UCSD-AML1 (cell line): ENCODE measurements around the gene ANKMY1.

Source experiments
- DNase-seq: peaks from one replicate; lab custom pipeline; 2025; ENCODE audit not compliant: unreplicated experiment; lab: John Stamatoyannopoulos, UW

Gene ANKMY1

GRCh38 chr2:240579771-240580614, 22.2 kb upstream of the ANKMY1 start:
- no peak for DNase-seq

GRCh38 chr2:240579071-240579762, 21.4 kb upstream of the ANKMY1 start:
- DNase-seq: no peak

DNA sequence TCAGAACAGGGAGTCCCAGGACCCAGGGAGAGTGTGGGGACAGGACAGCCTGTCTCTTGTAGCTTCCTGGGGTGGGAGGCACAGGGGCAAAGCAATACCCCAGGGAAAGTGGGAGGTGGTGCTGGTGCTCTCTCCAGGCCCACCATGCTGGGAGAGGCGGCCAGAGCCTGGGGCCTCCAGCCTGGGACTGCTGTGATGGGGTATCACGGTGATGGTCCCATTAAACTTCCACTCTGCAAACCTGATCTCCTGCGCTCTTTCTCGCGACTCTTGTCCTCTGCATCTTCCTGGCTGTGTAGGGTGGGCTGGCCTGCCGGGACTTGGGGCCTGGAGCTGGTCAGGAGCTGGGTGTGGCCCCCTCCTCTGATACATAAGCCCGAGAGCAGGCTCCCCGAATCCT, 20.7 kb upstream of the ANKMY1 start:
- DNase-seq: no peak

GRCh38 chr2:240578110-240578450, 20.3 kb upstream of the ANKMY1 start:
- no peak for DNase-seq

DNA sequence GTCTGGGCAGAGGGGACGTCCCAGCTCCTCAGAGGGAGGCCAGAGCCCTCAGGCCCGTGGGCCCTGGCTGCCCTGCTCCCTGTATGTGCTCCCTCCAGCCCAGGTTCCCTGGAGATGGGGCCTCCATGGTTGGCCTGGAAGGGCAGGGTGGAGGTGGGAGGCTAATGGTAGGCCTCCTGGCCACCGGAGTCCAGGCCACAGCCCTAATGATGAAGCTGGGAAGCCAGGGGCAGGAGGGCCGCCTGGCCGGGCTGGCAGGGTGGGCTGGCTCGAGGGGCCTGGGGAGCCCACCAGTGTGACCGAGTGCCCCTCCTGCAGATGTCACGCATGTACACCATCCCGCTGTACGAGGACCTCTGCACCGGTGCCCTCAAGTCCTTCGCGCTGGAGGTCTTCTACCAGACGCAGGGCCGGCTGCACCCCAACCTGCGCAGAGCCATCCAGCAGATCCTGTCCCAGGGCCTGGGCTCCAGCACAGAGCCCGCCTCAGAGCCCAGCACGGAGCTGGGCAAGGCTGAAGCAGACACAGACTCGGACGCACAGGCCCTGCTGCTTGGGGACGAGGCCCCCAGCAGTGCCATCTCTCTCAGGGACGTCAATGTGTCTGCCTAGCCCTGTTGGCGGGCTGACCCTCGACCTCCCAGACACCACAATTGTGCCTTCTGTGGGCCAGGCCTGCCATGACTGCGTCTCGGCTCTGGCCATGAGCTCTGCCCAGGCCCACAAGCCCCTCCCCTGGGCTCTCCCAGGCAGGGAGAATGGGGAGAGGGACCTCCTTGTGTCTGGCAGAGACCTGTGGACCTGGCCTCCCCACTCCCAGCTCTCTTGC, 19.7 kb upstream of the ANKMY1 start:
- DNase-seq: no peak

GRCh38 chr2:240576436-240577205, 18.8 kb upstream of the ANKMY1 start:
- no peak for DNase-seq

- no peak for DNase-seq
These were observed 18.2 kb upstream of the ANKMY1 start for GRCh38 chr2:240576036-240576435.

- DNase-seq: no peak
These were observed 17.5 kb upstream of the ANKMY1 start for GRCh38 chr2:240575101-240575965.

DNA sequence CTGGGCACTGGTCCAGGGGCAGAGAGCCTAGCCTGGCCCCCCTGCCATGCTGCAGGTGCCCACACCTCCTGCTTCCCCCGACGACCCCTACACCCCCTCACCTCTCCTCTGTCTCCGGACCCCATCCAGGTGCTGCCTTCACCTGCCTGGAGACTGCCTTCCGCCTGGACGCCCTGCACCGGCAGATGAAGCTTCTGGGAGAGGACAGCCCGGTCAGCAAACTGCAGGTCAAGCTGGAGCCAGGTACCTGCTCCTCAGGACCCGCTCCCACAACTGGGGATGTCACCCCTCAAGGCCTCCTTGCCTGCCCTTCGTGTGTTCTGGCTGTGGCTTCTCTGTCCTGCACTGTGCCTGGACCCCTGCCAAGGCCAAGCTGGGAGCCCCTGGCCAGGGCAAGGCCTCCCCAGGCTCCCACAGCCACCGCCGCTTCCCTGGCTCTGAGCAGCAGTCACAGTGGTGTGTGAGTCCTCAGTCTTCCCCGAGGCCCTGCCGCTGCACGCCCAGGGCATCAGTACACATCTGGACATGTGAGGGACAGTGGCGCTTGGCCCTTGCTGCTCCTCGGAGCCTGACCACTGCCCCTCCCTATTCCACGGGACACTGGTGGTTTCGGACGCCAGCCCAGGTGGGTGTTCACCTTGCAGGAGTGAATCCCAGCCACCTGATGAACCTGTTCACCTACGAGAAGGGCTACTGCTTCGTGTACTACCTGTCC, 16.8 kb upstream of the ANKMY1 start:
- DNase-seq: no peak

DNA sequence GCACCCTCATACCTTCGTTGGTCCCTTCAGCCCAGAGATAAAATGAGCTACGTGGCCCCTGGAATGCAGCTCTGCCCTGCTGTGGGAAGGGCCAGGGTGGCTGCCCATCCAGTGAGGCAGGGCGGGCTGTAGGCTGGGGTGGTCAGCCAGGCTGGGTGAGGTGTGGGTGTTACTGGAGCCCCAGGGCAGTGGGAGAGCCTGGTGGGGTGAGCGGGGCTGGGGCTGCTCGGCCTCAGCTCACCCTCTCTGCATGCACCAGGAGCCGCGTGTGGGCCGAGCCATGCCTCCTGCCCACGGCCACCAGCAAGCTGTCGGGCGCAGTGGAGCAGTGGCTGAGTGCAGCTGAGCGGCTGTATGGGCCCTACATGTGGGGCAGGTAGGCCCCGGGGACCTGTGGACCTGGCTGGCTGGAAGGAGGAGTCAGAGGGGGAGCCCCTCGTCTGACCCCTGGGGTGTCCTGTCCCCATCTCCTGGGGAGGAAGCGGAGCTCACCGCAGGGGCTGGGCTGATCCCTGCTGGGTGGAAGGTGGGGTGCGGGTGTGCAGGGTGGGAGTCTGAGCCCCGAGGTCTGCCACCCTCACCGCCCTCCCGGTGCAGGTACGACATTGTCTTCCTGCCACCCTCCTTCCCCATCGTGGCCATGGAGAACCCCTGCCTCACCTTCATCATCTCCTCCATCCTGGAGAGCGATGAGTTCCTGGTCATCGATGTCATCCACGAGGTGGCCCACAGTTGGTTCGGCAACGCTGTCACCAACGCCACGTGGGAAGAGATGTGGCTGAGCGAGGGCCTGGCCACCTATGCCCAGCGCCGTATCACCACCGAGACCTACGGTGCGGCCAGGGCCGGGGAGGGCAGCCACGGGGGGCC, 16.0 kb upstream of the ANKMY1 start:
- no peak for DNase-seq

DNA sequence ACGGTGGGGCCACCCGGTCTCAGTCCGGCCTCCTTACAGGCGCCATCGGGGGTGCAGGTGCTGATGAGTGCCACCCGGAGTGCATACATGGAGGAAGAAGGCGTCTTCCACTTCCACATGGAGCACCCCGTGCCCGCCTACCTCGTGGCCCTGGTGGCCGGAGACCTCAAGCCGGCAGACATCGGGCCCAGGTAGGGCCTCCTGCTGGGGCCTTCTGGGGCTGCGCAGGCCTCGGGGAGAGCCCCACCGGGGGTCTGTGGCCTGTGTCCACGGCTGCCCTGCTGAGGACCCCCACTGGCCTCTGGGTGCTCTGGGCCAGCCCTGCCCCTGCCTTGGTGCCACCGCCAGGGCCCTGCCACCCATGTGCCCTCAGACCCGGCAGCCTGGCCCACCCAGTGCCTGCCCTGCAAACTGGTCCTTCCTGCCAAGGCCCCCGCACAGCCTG, 15.3 kb upstream of the ANKMY1 start:
- DNase-seq: no peak

GRCh38 chr2:240572141-240573031, 14.6 kb upstream of the ANKMY1 start:
- DNase-seq: no peak

DNA sequence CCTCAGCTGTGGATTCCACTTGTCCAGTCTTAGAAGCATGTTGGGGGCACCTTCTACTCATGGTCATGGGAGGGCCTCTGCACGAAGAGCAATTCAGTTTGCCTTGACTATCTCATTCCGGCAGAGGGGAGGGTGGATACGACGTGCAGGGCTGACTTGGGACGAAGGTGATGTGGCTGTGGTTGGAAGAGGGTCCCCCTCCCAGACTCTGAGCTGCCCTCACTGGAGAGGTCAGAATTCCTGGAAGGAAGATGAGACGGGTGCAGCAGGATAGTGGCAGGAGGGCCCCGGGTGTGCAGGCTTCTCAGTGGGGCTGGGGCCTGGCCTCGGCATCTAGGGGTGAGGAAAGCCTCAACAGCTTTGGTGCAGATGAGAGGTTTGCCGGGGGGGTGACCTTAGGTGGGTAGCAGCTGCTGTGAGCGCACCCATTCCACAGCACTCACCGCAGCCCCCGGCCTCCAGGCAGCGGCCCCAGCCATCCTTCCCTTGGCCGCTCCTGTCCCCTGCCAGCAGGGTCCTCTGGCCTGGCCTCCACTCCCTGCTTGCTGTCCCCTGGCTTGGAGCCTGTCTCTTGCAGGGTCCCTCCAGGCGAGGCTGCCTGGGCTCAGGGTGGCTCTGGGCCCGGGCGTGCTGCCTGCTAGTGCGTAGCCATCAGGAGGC, 13.7 kb upstream of the ANKMY1 start:
- DNase-seq: no peak

DNA sequence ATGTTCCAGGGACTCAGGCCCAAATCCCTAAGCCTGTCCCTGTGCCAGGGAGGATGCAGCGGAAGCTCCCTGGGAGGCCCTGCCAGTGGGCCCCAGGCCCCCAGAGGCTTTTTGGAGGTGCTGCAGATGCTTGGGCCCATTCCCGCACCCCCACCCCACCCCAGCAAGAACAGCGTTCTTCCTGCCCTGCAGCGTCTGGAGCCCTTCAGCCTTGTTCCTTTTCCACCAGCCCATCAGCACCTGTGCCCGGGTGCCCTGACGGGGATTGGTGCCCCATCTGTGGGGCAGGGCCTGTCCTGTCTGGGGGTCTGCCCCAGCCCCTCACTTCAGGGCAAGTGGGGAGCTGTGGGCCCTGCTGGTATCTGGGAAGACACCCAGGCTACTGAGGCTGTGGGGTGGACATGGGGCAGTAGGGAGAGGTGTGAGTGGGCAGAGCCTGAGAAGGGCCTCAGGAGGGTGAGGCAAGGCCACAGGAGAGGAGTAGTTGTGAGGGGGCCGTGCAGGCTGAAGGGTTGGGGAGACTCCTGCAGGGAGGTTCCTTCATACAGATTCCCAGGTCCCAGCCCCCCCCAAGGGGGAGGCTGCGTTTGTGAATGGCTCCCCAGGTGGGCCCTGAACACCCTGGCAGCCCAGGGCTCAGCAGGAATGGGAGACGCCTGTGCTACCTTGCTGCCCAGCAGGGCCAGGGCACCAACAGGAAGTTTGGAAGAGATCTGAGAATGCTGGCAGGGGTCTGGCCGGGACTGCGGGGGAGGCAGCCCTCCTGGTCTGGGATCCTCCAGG, 12.9 kb upstream of the ANKMY1 start:
- no peak for DNase-seq

DNA sequence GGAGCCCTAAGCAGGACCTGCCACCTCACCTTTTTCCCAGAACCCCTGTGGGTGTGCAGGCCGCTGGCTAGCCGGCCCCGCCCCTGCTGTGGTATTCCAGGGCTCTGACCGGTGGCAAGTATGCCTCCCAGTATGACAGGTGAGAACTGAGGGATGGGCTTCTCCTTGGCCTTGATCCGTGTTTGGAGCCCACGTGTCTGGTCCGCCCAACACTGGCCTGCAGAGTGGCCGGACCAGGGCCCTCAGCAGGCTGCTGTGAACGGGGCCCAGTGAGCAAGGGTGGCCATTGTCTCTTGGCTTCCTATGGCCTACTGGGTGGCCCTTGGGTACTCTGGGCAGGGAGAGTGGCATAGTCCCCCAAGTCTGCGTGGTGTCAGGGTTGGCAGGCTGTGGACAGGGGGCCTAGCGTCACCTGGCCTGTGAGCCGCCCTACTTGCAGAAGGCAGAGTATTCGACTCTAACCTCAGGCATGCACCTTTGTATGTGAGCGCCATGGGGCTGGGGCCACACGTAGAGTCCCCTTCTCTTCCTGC, 12.3 kb upstream of the ANKMY1 start:
- DNase-seq: no peak

DNA sequence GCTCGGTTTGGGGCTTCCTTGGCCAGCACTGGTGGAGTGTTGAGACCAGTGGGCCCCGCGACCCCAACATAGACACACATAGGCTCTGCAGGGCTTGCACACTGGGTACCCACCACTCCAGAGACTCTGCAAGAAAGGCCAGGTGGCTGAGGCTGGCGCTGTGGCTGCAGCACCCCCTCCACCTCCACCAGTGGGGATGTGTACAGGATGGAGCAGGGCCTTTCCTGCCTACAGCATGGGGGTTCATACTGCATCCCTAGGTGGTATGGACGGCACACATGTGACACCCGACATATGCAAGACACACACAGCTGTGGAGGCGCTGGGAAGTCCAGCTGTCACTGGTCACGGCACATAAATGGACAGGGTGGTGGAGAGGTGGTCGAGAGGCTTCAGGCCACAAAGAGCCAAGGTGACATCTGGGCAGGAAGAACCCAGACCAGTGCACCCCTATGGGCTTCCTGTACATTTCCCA, 11.8 kb upstream of the ANKMY1 start:
- DNase-seq: no peak
